T-cell (primary cell): ENCODE measurements around the gene FIBIN. TPM values are rescaled to one million over a fixed set of nuclear protein-coding genes. Genes with fewer than 3 reads are reported as not detected.
"Not testable (repeated sequence)": the region's sequence is repeated elsewhere in the genome, so short reads cannot be mapped to it uniquely, and the experiment has no call there.

Experiments used
- ATAC-seq, 4 experiments: fragments of 200-7000 bp in 3 of 4; fragments of 150-1000 bp in 1 of 4; cut with Tn5 transposase; replicated peaks in 1 of 4; 1 replicate in 3 of 4; 2 replicates in 1 of 4; pipeline ENCODE4 v1.10.0; 2021; ENCODE audit warnings: moderate library complexity in 3 of 4, mild to moderate bottlenecking in 2 of 4, moderate number of reproducible peaks in 1 of 4
- CTCF ChIA-PET, 2 donors: fragments of 300-600 bp; sonication (Branson Sonifier 250); formaldehyde crosslinking; loops; one replicate each; lab custom pipeline; 2022; ENCODE audit warnings: antibody characterized with exemption in 2 of 2; lab: Charles Lee
- POLR2A ChIA-PET, 2 donors: fragments of 300-600 bp; sonication (Branson Sonifier 250); formaldehyde crosslinking; loops; one replicate each; lab custom pipeline; 2022; ENCODE audit warnings: antibody characterized with exemption in 2 of 2; lab: Charles Lee
- DNase-seq, 35 experiments: peaks; one replicate each; pipeline versions ENCODE4 v3.0.0 to v3.0.0-alpha.2; 2013 to 2023
- H3K27ac ChIP-seq: one replicate; pipeline ENCODE4 v1.5.1; 2013; ENCODE audit warnings: low read length
- H3K27me3 ChIP-seq, 2 experiments: replicated peaks in 1 of 2; 1 replicate in 1 of 2; 2 replicates in 1 of 2; pipeline versions ENCODE4 v1.6.1 to v1.7.0; 2013; ENCODE audit warnings: low read length in 1 of 2, mixed read lengths in 1 of 2; ENCODE audit not compliant: control insufficient read depth in 2 of 2, insufficient read depth in 2 of 2; ENCODE audit errors: extremely low read depth in 1 of 2
- H3K36me3 ChIP-seq, 2 donors: 1 replicate in 1 of 2; 2 replicates in 1 of 2; pipeline versions ENCODE4 v1.6.1 to v1.7.0; 2013; ENCODE audit warnings: low read length in 1 of 2; ENCODE audit not compliant: control insufficient read depth in 2 of 2, insufficient read depth in 1 of 2; ENCODE audit errors: extremely low read depth in 1 of 2
- H3K4me1 ChIP-seq, 2 experiments: 1 replicate in 1 of 2; 2 replicates in 1 of 2; pipeline versions ENCODE4 v1.6.1 to v1.7.0; 2013; ENCODE audit warnings: low read length in 2 of 2, mixed read lengths in 1 of 2; ENCODE audit not compliant: insufficient read depth in 2 of 2, control insufficient read depth in 1 of 2; ENCODE audit errors: extremely low read depth in 1 of 2
- H3K4me3 ChIP-seq, 2 donors: 1 replicate in 1 of 2; 2 replicates in 1 of 2; pipeline versions ENCODE4 v1.5.1 to v1.7.0; 2013; ENCODE audit warnings: mild to moderate bottlenecking in 2 of 2, low read length in 1 of 2, moderate library complexity in 1 of 2; ENCODE audit not compliant: control insufficient read depth in 1 of 2; ENCODE audit errors: extremely low read depth in 1 of 2
- H3K9me3 ChIP-seq: 2 replicates; pipeline ENCODE4 v1.7.0; 2013
- H3K27ac Mint-ChIP-seq, 2 donors: one replicate each; pipeline ENCODE4 v1.8.0; 2020 to 2021; ENCODE audit warnings: mild to moderate bottlenecking in 2 of 2, mixed read lengths in 2 of 2
- H3K27me3 Mint-ChIP-seq, 2 donors: one replicate each; pipeline ENCODE4 v1.8.0; 2021 to 2022; ENCODE audit warnings: mixed read lengths in 2 of 2
- H3K36me3 Mint-ChIP-seq: one replicate; pipeline ENCODE4 v1.8.0; 2021; ENCODE audit warnings: mixed read lengths
- H3K4me1 Mint-ChIP-seq, 3 donors: one replicate each; pipeline ENCODE4 v1.8.0; 2020 to 2022; ENCODE audit warnings: mixed read lengths in 3 of 3, mild to moderate bottlenecking in 1 of 3
- H3K4me3 Mint-ChIP-seq, 3 donors: one replicate each; pipeline ENCODE4 v1.8.0; 2020 to 2022; ENCODE audit warnings: mild to moderate bottlenecking in 3 of 3, mixed read lengths in 3 of 3, moderate library complexity in 3 of 3
- H3K9me3 Mint-ChIP-seq, 3 donors: one replicate each; pipeline ENCODE4 v1.8.0; 2020 to 2022; ENCODE audit warnings: mixed read lengths in 3 of 3
- WGBS: methylation state at CpG from one replicate; pipeline ENCODE4 v1.1.5; 2013; ENCODE audit warnings: missing lambda C conversion rate; ENCODE audit not compliant: insufficient coverage; 5-methylcytosine and 5-hydroxymethylcytosine counted together
- total RNA-seq, 35 experiments: library from RNA in 6 of 35; stranded (reverse) in 6 of 35; fragments of 120-200 nt in 1 of 35; gene quantifications; one replicate each; pipeline versions ENCODE4 v1.2.1 to v1.2.4 and lab custom pipeline; 2013 to 2026

The FIBIN gene
- total RNA-seq, 5 donors from 2014 or later (not counting 1 experiment from before 2014, with no cell fraction given) = not detected

DNA sequence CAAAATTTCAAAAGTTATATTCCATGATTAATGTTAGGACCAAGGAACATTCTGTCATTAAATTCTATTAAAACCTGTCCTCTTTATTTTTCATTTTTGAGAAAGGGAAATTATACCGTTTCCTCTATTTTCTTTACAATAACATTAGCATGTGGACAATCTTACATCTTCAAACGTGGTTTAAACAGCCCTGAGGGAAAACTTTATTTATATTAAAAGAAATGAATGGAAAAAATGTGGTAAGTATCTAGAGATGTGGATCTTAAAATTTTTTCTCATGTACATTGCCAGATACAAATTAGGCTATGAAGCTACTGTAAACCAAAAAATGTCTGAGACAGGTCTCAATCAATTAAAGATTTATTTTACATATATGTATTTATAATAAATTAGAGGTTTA lies 18.9 kb upstream of the FIBIN start:
- Histone ChIP-seq H3K36me3 (no peaks in the 10 kb centered on the region), H3K4me3 (no peak overlapping the region), H3K27me3 (no peaks in the 10 kb centered on the region), H3K27ac (no peak overlapping the region), H3K9me3 (no peaks in the 10 kb centered on the region), H3K4me1 (no peaks in the 10 kb centered on the region)
- H3K36me3 Mint-ChIP-seq = no peaks in the 10 kb centered on the region
- H3K9me3 Mint-ChIP-seq = peaks cover 4 to 13% (median 9%) of the 10 kb centered on the region in 3 donors
- no peaks in the 10 kb centered on the region for H3K27me3 Mint-ChIP-seq
- ATAC-seq = no peak
- no peak overlapping the region for H3K4me3 Mint-ChIP-seq
- ChIA-PET POLR2A (no interaction called here), CTCF (no interaction called here)
- WGBS = no CpG with 5 or more reads among the region's 2 CpGs
- no peak overlapping the region for H3K27ac Mint-ChIP-seq
- DNase-seq = no peak
- no peaks in the 10 kb centered on the region for H3K4me1 Mint-ChIP-seq

DNA sequence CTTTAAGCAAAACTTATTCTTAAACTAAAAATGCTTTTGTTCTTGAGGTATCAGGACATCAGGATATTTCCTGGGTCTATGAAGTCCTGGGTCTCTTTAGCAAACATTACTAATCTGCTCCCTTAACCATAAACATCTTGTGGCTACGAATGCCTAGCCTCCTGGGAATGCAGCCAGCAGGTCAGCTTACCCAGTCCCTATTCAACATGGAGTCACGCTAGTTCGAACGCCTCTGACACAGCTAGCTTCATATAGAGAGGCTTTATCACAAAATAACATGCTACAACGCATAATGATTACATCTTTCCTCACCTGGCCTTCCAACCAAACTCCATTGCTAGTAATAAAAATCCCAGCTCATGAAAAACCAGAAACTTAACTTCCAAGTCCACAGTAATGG lies 17.5 kb upstream of the FIBIN start:
- Histone ChIP-seq H3K9me3 (no peaks in the 10 kb centered on the region), H3K4me1 (no peaks in the 10 kb centered on the region), H3K4me3 (no peak overlapping the region), H3K27ac (no peak overlapping the region), H3K27me3 (no peaks in the 10 kb centered on the region), H3K36me3 (no peaks in the 10 kb centered on the region)
- H3K4me1 Mint-ChIP-seq = no peaks in the 10 kb centered on the region
- no peak for ATAC-seq
- H3K27ac Mint-ChIP-seq = no peak overlapping the region
- H3K27me3 Mint-ChIP-seq = no peaks in the 10 kb centered on the region
- WGBS = 74% methylated on average over 5 of the region's 5 CpGs
- no peak overlapping the region for H3K4me3 Mint-ChIP-seq
- DNase-seq = no peak
- H3K9me3 Mint-ChIP-seq = peaks cover 4 to 17% (median 9%) of the 10 kb centered on the region in 3 donors
- no peaks in the 10 kb centered on the region for H3K36me3 Mint-ChIP-seq
- ChIA-PET POLR2A (no interaction called here), CTCF (no interaction called here)

DNA sequence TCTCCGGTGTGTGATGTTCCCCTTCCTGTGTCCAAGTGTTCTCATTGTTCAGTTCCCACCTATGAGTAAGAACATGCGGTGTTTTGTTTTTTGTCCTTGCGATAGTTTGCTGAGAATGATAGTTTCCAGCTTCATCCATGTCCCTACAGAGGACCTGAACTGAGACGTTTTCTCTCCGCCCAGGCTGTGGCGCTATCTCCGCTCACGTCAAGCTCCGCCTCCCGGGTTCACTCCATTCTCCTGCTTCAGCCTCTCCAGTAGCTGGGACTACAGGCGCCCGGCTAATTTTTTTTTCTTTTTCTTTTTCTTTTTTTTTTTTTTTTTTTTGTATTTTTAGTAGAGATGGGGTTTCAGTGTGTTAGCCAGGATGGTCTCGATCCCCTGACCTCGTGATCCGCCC lies 16.7 kb upstream of the FIBIN start:
- H3K4me1 ChIP-seq, H3K36me3 ChIP-seq, POLR2A ChIA-PET, CTCF ChIA-PET, H3K27me3 Mint-ChIP-seq, DNase-seq, H3K36me3 Mint-ChIP-seq, H3K9me3 ChIP-seq, H3K4me3 Mint-ChIP-seq, H3K27me3 ChIP-seq, ATAC-seq, H3K4me1 Mint-ChIP-seq, H3K27ac ChIP-seq, H3K4me3 ChIP-seq, H3K27ac Mint-ChIP-seq: not testable (repeated sequence)
- WGBS = 94% methylated on average over 5 of the region's 15 CpGs
- peaks cover 9 to 20% (median 9%) of the 10 kb centered on the region in 3 donors for H3K9me3 Mint-ChIP-seq

DNA sequence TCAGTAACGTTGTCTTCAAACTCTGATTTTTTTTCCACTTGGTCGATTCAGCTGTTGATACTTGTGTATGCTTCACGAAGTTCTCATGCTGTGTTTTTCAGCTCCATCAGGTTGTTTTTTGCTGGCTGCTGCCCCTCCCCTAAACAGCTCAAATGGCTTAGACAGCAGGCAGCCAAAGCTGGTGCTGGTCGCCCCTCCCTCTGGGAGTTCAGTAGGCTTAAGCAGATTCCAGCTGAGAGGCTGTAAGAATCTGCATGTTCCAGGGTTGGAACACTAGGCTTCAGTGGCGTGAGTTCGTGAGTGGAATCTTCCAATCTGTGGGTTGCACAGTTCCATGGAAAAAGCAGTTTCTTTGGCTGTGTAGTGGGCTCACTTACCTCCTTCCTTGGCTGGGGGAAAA lies 10.3 kb upstream of the FIBIN start:
- H3K36me3 ChIP-seq = no peaks in the 10 kb centered on the region
- Mint-ChIP-seq H3K9me3 (peaks cover 18 to 26% (median 19%) of the 10 kb centered on the region in 3 donors), H3K4me1 (no peaks in the 10 kb centered on the region), H3K4me3 (no peak overlapping the region), H3K36me3 (no peaks in the 10 kb centered on the region), H3K27me3 (no peaks in the 10 kb centered on the region), H3K27ac (no peak overlapping the region)
- no peaks in the 10 kb centered on the region for H3K9me3 ChIP-seq
- ChIA-PET POLR2A (no interaction called here), CTCF (no interaction called here)
- DNase-seq (no peak), ATAC-seq (no peak)
- 83% methylated on average over 2 of the region's 6 CpGs for WGBS
- no peak overlapping the region for H3K4me3 ChIP-seq
- no peaks in the 10 kb centered on the region for H3K4me1 ChIP-seq
- H3K27ac ChIP-seq = no peak overlapping the region
- H3K27me3 ChIP-seq = no peaks in the 10 kb centered on the region

DNA sequence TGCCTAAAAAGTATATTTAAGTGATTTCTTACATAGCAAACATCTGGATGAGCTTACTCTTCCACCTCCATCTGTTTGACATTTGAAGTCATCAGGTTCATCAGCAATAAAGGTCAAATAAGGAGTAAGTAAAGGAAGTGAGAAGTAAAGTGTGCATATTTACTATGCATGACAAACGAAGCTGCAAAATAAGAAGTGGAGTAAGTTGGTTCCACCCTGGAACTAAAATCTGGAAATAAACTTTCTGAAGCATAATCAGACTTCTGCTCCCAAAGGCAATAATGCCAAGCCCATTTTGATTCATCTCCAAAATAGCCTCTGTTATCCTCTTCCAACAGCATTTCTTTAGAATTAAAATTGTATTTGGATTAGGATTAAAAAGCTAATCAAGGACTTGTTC lies 8.4 kb upstream of the FIBIN start:
- no CpG with 5 or more reads among the region's 1 CpG for WGBS
- no peak for ATAC-seq
- no peak overlapping the region for H3K4me3 ChIP-seq

DNA sequence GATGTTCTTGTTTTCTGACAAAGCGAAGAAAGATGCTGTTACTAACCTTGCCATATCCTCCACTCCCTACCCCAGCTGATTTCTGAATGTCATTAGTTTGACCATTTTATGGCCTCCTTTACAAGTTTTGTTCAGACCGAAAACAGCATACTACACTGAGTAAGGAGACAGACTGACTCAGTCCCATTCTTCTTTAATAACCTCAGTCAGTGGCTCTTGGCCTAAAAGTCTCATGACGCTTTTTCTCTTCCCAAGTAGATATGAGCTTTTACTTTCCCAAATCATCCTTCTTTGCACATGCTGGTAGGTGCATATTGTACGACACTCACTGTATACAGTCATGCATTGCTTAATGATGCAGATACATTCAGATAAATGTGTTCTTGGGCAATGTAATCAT lies 8.0 kb upstream of the FIBIN start:
- no peaks in the 10 kb centered on the region for H3K36me3 ChIP-seq
- WGBS = 83% methylated on average over 1 of the region's 4 CpGs
- H3K4me3 ChIP-seq = no peak overlapping the region
- no peaks in the 10 kb centered on the region for H3K9me3 ChIP-seq
- no peak overlapping the region for H3K4me3 Mint-ChIP-seq
- H3K27me3 Mint-ChIP-seq = no peaks in the 10 kb centered on the region
- ChIA-PET CTCF (no interaction called here), POLR2A (interaction anchor here in 1 of 2 donors (0.6 kb wide), 1 partner anchor 1817 kb away, joined by 3 read pairs; no protein-coding TSS in a partner anchor)
- H3K27ac ChIP-seq = no peak overlapping the region
- ATAC-seq (no peak), DNase-seq (no peak)
- H3K36me3 Mint-ChIP-seq = no peaks in the 10 kb centered on the region
- no peaks in the 10 kb centered on the region for H3K27me3 ChIP-seq
- H3K9me3 Mint-ChIP-seq = peaks cover 10 to 20% (median 19%) of the 10 kb centered on the region in 3 donors
- H3K4me1 Mint-ChIP-seq = no peaks in the 10 kb centered on the region
- H3K4me1 ChIP-seq = no peaks in the 10 kb centered on the region
- no peak overlapping the region for H3K27ac Mint-ChIP-seq

More for the DNA sequence above, 8.4 kb upstream of the FIBIN start:
- Histone ChIP-seq H3K4me1 (no peaks in the 10 kb centered on the region), H3K9me3 (no peaks in the 10 kb centered on the region), H3K27ac (no peak overlapping the region), H3K36me3 (no peaks in the 10 kb centered on the region), H3K27me3 (no peaks in the 10 kb centered on the region)
- Mint-ChIP-seq H3K4me1 (no peaks in the 10 kb centered on the region), H3K27me3 (no peaks in the 10 kb centered on the region), H3K4me3 (no peak overlapping the region), H3K27ac (no peak overlapping the region), H3K36me3 (no peaks in the 10 kb centered on the region), H3K9me3 (peaks cover 13 to 20% (median 19%) of the 10 kb centered on the region in 3 donors)
- POLR2A ChIA-PET = interaction anchor here in 1 of 2 donors (0.6 kb wide), 1 partner anchor 1817 kb away, joined by 3 read pairs; no protein-coding TSS in a partner anchor
- DNase-seq = no peak
- CTCF ChIA-PET = no interaction called here

DNA sequence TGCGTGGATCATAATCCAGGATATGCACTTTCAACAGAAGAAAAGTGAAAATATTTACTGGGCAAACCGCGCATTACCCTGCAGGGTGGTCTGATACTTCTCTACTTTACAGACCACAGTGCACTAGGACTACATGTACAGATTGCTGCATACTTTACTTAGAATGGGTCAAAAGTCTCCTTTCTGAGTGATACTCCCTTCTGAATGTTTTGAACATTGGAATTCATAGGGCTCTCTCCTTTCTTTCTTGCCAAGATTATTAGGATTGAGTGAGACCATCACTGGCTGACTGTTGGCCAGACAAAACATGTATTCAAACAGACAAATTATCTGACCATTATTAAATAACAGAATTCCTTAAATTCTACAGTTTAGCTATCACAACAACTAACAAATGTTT lies 6.6 kb upstream of the FIBIN start:
- ChIA-PET CTCF (no interaction called here), POLR2A (no interaction called here)
- Histone ChIP-seq H3K27ac (no peak overlapping the region), H3K27me3 (no peaks in the 10 kb centered on the region), H3K9me3 (no peaks in the 10 kb centered on the region), H3K4me1 (no peaks in the 10 kb centered on the region), H3K36me3 (no peaks in the 10 kb centered on the region), H3K4me3 (no peak overlapping the region)
- H3K36me3 Mint-ChIP-seq = no peaks in the 10 kb centered on the region
- no peaks in the 10 kb centered on the region for H3K4me1 Mint-ChIP-seq
- peaks cover 4 to 19% (median 12%) of the 10 kb centered on the region in 3 donors for H3K9me3 Mint-ChIP-seq
- no peak overlapping the region for H3K4me3 Mint-ChIP-seq
- DNase-seq (no peak), ATAC-seq (no peak)
- 74% methylated on average over 3 of the region's 3 CpGs for WGBS
- no peaks in the 10 kb centered on the region for H3K27me3 Mint-ChIP-seq
- no peak overlapping the region for H3K27ac Mint-ChIP-seq
